Prostate gland (tissue), 2 donors: ENCODE data around the gene REEP3.

Source experiments
- CTCF ChIP-seq, 4 experiments: fragments of 200-600 bp in 2 of 4; fragments of 450-650 bp in 2 of 4; sonication (generic) in 2 of 4; IDR thresholded peaks; 1 replicate in 3 of 4; 2 replicates in 1 of 4; pipeline ENCODE4 v1.5.1; 2016 to 2019; ENCODE audit warnings: antibody characterized with exemption in 4 of 4, mild to moderate bottlenecking in 2 of 4, moderate library complexity in 2 of 4
- POLR2A ChIP-seq: fragments of 450-650 bp; IDR thresholded peaks from one replicate; pipeline ENCODE4 v1.6.1; 2016; ENCODE audit warnings: antibody characterized with exemption, mild to moderate bottlenecking

DNA sequence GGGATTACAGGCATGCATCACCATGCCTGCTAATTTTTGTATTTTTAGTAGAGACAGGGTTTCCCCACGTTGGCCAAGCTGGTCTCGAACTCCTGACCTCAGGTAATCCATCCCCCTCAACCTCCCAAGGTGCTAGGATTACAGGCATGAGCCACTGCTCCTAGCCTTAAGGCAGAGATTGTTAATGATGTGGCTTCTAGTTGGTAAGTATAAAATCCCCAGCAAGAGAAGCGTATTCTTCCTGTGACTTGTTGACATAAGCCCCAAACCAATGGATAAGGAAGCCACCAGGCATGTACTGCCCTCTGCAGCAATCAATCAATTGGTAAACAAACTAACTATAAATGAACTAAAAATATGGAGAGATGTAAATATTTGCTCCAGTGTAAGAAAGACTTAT is 41.2 kb downstream of the REEP3 start:
- TF ChIP-seq CTCF (IDR thresholded peaks at IDR 0.05) = no peak
- no peak for TF ChIP-seq POLR2A
